DND-41 (cell line): ENCODE results near the gene PPP1R1C.

ENCODE experiments used
- ATAC-seq: fragments of 200-7000 bp; cut with Tn5 transposase; 3 replicates; pipeline ENCODE4 v1.9.1; 2021; ENCODE audit warnings: low read depth; ENCODE audit not compliant: insufficient read depth
- DNase-seq: peaks from one replicate; pipeline ENCODE4 v3.0.0-alpha.2; 2020
- H2AFZ ChIP-seq: 2 replicates; pipeline ENCODE4 v1.6.0; 2012; ENCODE audit warnings: low read depth, low read length
- H3K27ac ChIP-seq: 2 replicates; pipeline ENCODE4 v1.5.1; 2012; ENCODE audit warnings: low read length, inconsistent platforms
- H3K27me3 ChIP-seq: fragments of 200-600 bp; sonication (generic); 2 replicates; pipeline ENCODE4 v1.6.0; 2012; ENCODE audit warnings: low read length, mild to moderate bottlenecking, inconsistent platforms; ENCODE audit not compliant: insufficient read depth, poor library complexity
- H3K36me3 ChIP-seq: 2 replicates; pipeline ENCODE4 v1.5.1; 2012; ENCODE audit warnings: low read length, inconsistent platforms; ENCODE audit not compliant: insufficient read depth
- H3K4me1 ChIP-seq: 2 replicates; pipeline ENCODE4 v1.5.1; 2012; ENCODE audit warnings: mild to moderate bottlenecking, low read length; ENCODE audit not compliant: insufficient read depth
- H3K4me2 ChIP-seq: 2 replicates; pipeline ENCODE4 v1.6.0; 2012; ENCODE audit warnings: mild to moderate bottlenecking, moderate library complexity, low read length, inconsistent platforms; ENCODE audit not compliant: insufficient read depth
- H3K4me3 ChIP-seq, 2 experiments: fragments of 200-600 bp in 1 of 2; shearing (Covaris generic) in 1 of 2; 2 replicates each; pipeline ENCODE4 v1.5.1; 2012 to 2016; ENCODE audit warnings: inconsistent platforms in 2 of 2, low read length in 2 of 2, mild to moderate bottlenecking in 2 of 2, low read depth in 1 of 2, moderate library complexity in 1 of 2
- H3K79me2 ChIP-seq: 2 replicates; pipeline ENCODE4 v1.6.0; 2012; ENCODE audit warnings: low read length, inconsistent platforms; ENCODE audit not compliant: insufficient read depth
- H3K9ac ChIP-seq: 2 replicates; pipeline ENCODE4 v1.6.0; 2012; ENCODE audit warnings: low read depth, mild to moderate bottlenecking, inconsistent platforms, low read length, moderate library complexity
- H3K9me3 ChIP-seq: 2 replicates; pipeline ENCODE4 v1.5.1; 2012; ENCODE audit warnings: low read length, moderate library complexity, mild to moderate bottlenecking, inconsistent platforms; ENCODE audit not compliant: insufficient read depth, severe bottlenecking
- H4K20me1 ChIP-seq: 2 replicates; pipeline ENCODE4 v1.6.0; 2012; ENCODE audit warnings: low read length; ENCODE audit not compliant: insufficient read depth
- CTCF ChIP-seq: IDR thresholded peaks from 2 replicates; pipeline ENCODE4 v1.5.1; 2012; ENCODE audit warnings: borderline replicate concordance, low read length, moderate library complexity, mild to moderate bottlenecking; ENCODE audit not compliant: poor library complexity, severe bottlenecking; ENCODE audit errors: extremely low read depth
- EZH2 ChIP-seq: IDR thresholded peaks from 3 replicates; pipeline ENCODE4 v1.6.1; 2012; ENCODE audit warnings: borderline replicate concordance, low read depth, mild to moderate bottlenecking, moderate library complexity, low read length, inconsistent platforms; ENCODE audit not compliant: severe bottlenecking

The PPP1R1C gene

GRCh38 chr2:182128821-182129707 lies 143.4 kb downstream of the PPP1R1C start:
- H3K27me3 ChIP-seq: no peaks in the 10 kb centered on the region
- H3K9ac ChIP-seq: no peak overlapping the region
- DNase-seq (no peak), ATAC-seq (no peak)
- no peaks in the 10 kb centered on the region for H3K36me3 ChIP-seq
- H2AFZ ChIP-seq: no peak overlapping the region
- TF ChIP-seq EZH2: no peak
- no peak for TF ChIP-seq CTCF
- H3K4me3 ChIP-seq: no peak overlapping the region
- H4K20me1 ChIP-seq: no peaks in the 10 kb centered on the region
- no peak overlapping the region for H3K4me2 ChIP-seq
- H3K4me1 ChIP-seq: no peaks in the 10 kb centered on the region
- no peaks in the 10 kb centered on the region for H3K79me2 ChIP-seq
- no peak overlapping the region for H3K27ac ChIP-seq
- H3K9me3 ChIP-seq: no peaks in the 10 kb centered on the region

GRCh38 chr2:182132605-182133004 lies 147.0 kb downstream of the PPP1R1C start:
- H4K20me1 ChIP-seq: no peaks in the 10 kb centered on the region
- no peak overlapping the region for H3K27ac ChIP-seq
- H3K4me2 ChIP-seq: no peak overlapping the region
- no peak overlapping the region for H3K4me3 ChIP-seq
- ATAC-seq (no peak), DNase-seq (no peak)
- no peaks in the 10 kb centered on the region for H3K79me2 ChIP-seq
- no peaks in the 10 kb centered on the region for H3K36me3 ChIP-seq
- no peak overlapping the region for H2AFZ ChIP-seq
- no peak overlapping the region for H3K9ac ChIP-seq
- TF ChIP-seq EZH2 (no peak), CTCF (no peak)
- no peaks in the 10 kb centered on the region for H3K27me3 ChIP-seq
- no peaks in the 10 kb centered on the region for H3K9me3 ChIP-seq
- H3K4me1 ChIP-seq: no peaks in the 10 kb centered on the region

- no peaks in the 10 kb centered on the region for H3K27me3 ChIP-seq
- no peaks in the 10 kb centered on the region for H4K20me1 ChIP-seq
- H3K4me1 ChIP-seq: no peaks in the 10 kb centered on the region
- no peak overlapping the region for H3K4me3 ChIP-seq
- H3K4me2 ChIP-seq: no peak overlapping the region
- no peak for TF ChIP-seq CTCF
- TF ChIP-seq EZH2: no peak
- H3K27ac ChIP-seq: no peak overlapping the region
- H3K9me3 ChIP-seq: no peaks in the 10 kb centered on the region
- no peaks in the 10 kb centered on the region for H3K79me2 ChIP-seq
- DNase-seq: no peak
- H3K36me3 ChIP-seq: no peaks in the 10 kb centered on the region
- no peak overlapping the region for H2AFZ ChIP-seq
- H3K9ac ChIP-seq: no peak overlapping the region
- ATAC-seq: no peak
These were observed 147.7 kb downstream of the PPP1R1C start for GRCh38 chr2:182133195-182133891.
